A549 (cell line): ENCODE measurements around the gene TCFL5.

Experiments
- BHLHE40 ChIP-seq: IDR thresholded peaks from 2 replicates; pipeline ENCODE4 v1.6.1; 2012; ENCODE audit warnings: low read depth, low read length, inconsistent platforms
- PHF8 ChIP-seq: fragments of 200-600 bp; sonication (generic); IDR thresholded peaks from 2 replicates; pipeline ENCODE4 v1.6.1; 2016; ENCODE audit warnings: low read depth, mild to moderate bottlenecking, antibody characterized with exemption, moderate library complexity, borderline replicate concordance
- POLR2A ChIP-seq: IDR thresholded peaks from 2 replicates; pipeline ENCODE4 v1.6.1; 2012; ENCODE audit warnings: mild to moderate bottlenecking, low read length
- RFX5 ChIP-seq: fragments of 450-650 bp; IDR thresholded peaks from 2 replicates; pipeline ENCODE4 v1.7.1; 2014; ENCODE audit warnings: antibody characterized with exemption, mild to moderate bottlenecking, moderate library complexity
- TF ChIP-seq, protein P1 (sequence below): fragments of >200 bp; sonication (Bioruptor Twin); formaldehyde crosslinking; IDR thresholded peaks from 3 replicates; pipeline ENCODE4 v1.5.1; 2016
- TF ChIP-seq, protein P2 (sequence below): IDR thresholded peaks from 2 replicates; pipeline ENCODE4 v1.6.1; 2012
- TF ChIP-seq, protein P3 (sequence below): fragments of 200-600 bp; sonication (generic); IDR thresholded peaks from 2 replicates; pipeline ENCODE4 v1.6.1; 2016; ENCODE audit warnings: antibody characterized with exemption, mild to moderate bottlenecking, moderate library complexity

- TF ChIP-seq, protein P1, sequence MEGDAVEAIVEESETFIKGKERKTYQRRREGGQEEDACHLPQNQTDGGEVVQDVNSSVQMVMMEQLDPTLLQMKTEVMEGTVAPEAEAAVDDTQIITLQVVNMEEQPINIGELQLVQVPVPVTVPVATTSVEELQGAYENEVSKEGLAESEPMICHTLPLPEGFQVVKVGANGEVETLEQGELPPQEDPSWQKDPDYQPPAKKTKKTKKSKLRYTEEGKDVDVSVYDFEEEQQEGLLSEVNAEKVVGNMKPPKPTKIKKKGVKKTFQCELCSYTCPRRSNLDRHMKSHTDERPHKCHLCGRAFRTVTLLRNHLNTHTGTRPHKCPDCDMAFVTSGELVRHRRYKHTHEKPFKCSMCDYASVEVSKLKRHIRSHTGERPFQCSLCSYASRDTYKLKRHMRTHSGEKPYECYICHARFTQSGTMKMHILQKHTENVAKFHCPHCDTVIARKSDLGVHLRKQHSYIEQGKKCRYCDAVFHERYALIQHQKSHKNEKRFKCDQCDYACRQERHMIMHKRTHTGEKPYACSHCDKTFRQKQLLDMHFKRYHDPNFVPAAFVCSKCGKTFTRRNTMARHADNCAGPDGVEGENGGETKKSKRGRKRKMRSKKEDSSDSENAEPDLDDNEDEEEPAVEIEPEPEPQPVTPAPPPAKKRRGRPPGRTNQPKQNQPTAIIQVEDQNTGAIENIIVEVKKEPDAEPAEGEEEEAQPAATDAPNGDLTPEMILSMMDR, result no peak
- TF ChIP-seq POLR2A (no peak), RFX5 (no peak), BHLHE40 (no peak), PHF8 (no peak)
- TF ChIP-seq, protein P2, sequence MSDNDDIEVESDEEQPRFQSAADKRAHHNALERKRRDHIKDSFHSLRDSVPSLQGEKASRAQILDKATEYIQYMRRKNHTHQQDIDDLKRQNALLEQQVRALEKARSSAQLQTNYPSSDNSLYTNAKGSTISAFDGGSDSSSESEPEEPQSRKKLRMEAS, result no peak
- TF ChIP-seq, protein P3, sequence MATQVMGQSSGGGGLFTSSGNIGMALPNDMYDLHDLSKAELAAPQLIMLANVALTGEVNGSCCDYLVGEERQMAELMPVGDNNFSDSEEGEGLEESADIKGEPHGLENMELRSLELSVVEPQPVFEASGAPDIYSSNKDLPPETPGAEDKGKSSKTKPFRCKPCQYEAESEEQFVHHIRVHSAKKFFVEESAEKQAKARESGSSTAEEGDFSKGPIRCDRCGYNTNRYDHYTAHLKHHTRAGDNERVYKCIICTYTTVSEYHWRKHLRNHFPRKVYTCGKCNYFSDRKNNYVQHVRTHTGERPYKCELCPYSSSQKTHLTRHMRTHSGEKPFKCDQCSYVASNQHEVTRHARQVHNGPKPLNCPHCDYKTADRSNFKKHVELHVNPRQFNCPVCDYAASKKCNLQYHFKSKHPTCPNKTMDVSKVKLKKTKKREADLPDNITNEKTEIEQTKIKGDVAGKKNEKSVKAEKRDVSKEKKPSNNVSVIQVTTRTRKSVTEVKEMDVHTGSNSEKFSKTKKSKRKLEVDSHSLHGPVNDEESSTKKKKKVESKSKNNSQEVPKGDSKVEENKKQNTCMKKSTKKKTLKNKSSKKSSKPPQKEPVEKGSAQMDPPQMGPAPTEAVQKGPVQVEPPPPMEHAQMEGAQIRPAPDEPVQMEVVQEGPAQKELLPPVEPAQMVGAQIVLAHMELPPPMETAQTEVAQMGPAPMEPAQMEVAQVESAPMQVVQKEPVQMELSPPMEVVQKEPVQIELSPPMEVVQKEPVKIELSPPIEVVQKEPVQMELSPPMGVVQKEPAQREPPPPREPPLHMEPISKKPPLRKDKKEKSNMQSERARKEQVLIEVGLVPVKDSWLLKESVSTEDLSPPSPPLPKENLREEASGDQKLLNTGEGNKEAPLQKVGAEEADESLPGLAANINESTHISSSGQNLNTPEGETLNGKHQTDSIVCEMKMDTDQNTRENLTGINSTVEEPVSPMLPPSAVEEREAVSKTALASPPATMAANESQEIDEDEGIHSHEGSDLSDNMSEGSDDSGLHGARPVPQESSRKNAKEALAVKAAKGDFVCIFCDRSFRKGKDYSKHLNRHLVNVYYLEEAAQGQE, result no peak
These were observed 64.7 kb downstream of the TCFL5 start for GRCh38 chr20:62796699-62797491.
